Gastroesophageal sphincter (tissue), 3 donors: ENCODE measurements around the gene C17orf107.

Experiments used
- EP300 ChIP-seq: sonication (generic); formaldehyde crosslinking; IDR thresholded peaks from one replicate; pipeline ENCODE4 v1.6.1; 2017; ENCODE audit warnings: antibody characterized with exemption, mild to moderate bottlenecking
- POLR2AphosphoS5 ChIP-seq: sonication (generic); formaldehyde crosslinking; IDR thresholded peaks from one replicate; pipeline ENCODE4 v1.6.1; 2017; ENCODE audit warnings: antibody characterized with exemption
- TF ChIP-seq, protein P1 (sequence below), 4 experiments: fragments of 200-600 bp in 2 of 4; fragments of 450-650 bp in 2 of 4; sonication (generic) in 1 of 4; IDR thresholded peaks; one replicate each; pipeline ENCODE4 v1.5.1; 2017 to 2019; ENCODE audit warnings: antibody characterized with exemption in 4 of 4, mild to moderate bottlenecking in 2 of 4, moderate library complexity in 2 of 4

DNA sequence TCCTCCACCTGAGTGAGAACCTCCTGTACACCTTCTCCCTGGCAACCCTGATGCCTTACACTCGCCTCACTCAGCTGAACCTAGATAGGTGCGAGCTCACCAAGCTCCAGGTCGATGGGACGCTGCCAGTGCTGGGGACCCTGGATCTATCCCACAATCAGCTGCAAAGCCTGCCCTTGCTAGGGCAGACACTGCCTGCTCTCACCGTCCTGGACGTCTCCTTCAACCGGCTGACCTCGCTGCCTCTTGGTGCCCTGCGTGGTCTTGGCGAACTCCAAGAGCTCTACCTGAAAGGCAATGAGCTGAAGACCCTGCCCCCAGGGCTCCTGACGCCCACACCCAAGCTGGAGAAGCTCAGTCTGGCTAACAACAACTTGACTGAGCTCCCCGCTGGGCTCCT is 33.4 kb downstream of the C17orf107 start:
- no peak for TF ChIP-seq POLR2AphosphoS5
- TF ChIP-seq, protein P1, sequence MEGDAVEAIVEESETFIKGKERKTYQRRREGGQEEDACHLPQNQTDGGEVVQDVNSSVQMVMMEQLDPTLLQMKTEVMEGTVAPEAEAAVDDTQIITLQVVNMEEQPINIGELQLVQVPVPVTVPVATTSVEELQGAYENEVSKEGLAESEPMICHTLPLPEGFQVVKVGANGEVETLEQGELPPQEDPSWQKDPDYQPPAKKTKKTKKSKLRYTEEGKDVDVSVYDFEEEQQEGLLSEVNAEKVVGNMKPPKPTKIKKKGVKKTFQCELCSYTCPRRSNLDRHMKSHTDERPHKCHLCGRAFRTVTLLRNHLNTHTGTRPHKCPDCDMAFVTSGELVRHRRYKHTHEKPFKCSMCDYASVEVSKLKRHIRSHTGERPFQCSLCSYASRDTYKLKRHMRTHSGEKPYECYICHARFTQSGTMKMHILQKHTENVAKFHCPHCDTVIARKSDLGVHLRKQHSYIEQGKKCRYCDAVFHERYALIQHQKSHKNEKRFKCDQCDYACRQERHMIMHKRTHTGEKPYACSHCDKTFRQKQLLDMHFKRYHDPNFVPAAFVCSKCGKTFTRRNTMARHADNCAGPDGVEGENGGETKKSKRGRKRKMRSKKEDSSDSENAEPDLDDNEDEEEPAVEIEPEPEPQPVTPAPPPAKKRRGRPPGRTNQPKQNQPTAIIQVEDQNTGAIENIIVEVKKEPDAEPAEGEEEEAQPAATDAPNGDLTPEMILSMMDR (IDR thresholded peaks at IDR 0.05) = no peak
- no peak for TF ChIP-seq EP300
